ENCODE measurements around the gene ZDHHC8.

GRCh38 chr22:20151276-20151588 lies 19.6 kb downstream of the ZDHHC8 start:
- TF ChIP-seq CHD4 (IDR thresholded peaks at IDR 0.05; ENCODE audit: borderline replicate concordance) (no peak), KDM1A (IDR thresholded peaks at IDR 0.05; ENCODE audit: low read depth) (no peak), CBX8 (IDR thresholded peaks at IDR 0.05) (no peak), REST (IDR thresholded peaks at IDR 0.05) (no peak), MAZ (IDR thresholded peaks at IDR 0.05; ENCODE audit: borderline replicate concordance, low read depth, low read length) (no peak), RCOR1 (IDR thresholded peaks at IDR 0.05; ENCODE audit: low read depth, low read length) (no peak)

Measured in A549 (cell line).